ENCODE data around the gene DCP2.

DNA sequence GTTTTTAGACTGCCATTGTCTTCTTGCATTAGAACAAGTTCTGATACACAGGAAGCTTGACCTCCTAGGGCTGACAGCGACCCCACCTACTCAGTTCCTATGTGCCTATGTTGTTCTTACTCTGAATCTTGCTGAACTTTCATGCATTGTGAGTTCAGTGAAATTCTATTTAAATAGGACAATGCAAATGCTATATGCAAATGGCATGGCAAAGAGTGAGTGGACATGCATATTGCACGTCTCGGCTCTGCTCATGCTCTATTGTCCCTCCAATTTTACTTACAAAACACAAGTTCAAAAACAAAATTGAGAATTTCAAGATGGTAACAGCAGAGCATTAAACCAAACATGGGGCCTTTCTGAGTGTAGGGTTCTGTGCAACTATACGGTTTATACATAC, 5.3 kb upstream of the DCP2 start:
- TF ChIP-seq, protein P1, sequence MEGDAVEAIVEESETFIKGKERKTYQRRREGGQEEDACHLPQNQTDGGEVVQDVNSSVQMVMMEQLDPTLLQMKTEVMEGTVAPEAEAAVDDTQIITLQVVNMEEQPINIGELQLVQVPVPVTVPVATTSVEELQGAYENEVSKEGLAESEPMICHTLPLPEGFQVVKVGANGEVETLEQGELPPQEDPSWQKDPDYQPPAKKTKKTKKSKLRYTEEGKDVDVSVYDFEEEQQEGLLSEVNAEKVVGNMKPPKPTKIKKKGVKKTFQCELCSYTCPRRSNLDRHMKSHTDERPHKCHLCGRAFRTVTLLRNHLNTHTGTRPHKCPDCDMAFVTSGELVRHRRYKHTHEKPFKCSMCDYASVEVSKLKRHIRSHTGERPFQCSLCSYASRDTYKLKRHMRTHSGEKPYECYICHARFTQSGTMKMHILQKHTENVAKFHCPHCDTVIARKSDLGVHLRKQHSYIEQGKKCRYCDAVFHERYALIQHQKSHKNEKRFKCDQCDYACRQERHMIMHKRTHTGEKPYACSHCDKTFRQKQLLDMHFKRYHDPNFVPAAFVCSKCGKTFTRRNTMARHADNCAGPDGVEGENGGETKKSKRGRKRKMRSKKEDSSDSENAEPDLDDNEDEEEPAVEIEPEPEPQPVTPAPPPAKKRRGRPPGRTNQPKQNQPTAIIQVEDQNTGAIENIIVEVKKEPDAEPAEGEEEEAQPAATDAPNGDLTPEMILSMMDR (IDR thresholded peaks at IDR 0.05; ENCODE audit: low read depth, low read length), result no peak
- TF ChIP-seq MYC (IDR thresholded peaks at IDR 0.05; ENCODE audit: low read depth, low read length) (no peak), POLR2A (IDR thresholded peaks at IDR 0.05; ENCODE audit: extremely low read depth, insufficient read length) (no peak)
- TF ChIP-seq, protein P2, sequence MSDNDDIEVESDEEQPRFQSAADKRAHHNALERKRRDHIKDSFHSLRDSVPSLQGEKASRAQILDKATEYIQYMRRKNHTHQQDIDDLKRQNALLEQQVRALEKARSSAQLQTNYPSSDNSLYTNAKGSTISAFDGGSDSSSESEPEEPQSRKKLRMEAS (IDR thresholded peaks at IDR 0.05; ENCODE audit: low read depth, low read length), result no peak
